ENCODE measurements around the gene ZNF689.

ZNF689 gene

GRCh38 chr16:30650369-30651123 lies 40.4 kb upstream of the ZNF689 start, which contains the start of gene PRR14:
TSS of gene PRR14 (plus strand) at chr16:30650960. CDS start at chr16:30651646, 686 bp downstream.
- H3F3A ChIP-seq (ENCODE audit: insufficient read depth, low read length): 0 out of 2 replicates have a peak, but pooled peaks cover 11% of the 10 kb centered on the region
- H3K4me3 ChIP-seq (ENCODE audit: low read length): peak within 1 kb of the TSS; percentile 68
- H3K27ac ChIP-seq (ENCODE audit: low read length): peak within 1 kb of the TSS; percentile 74
- no peaks in the 10 kb centered on the region for H3K9me2 ChIP-seq (replicated peaks; ENCODE audit: insufficient read depth, low read length)
- H3K79me2 ChIP-seq (ENCODE audit: low read length): peaks cover 20% of the 10 kb centered on the region
- H4K20me1 ChIP-seq (ENCODE audit: insufficient read depth, low read length): no peaks in the 10 kb centered on the region
- H3K9ac ChIP-seq (ENCODE audit: low read length): peak within 1 kb of the TSS; percentile 84
- peak within 1 kb of the TSS; percentile 97 for H2AFZ ChIP-seq (ENCODE audit: low read length)
- H3K4me1 ChIP-seq (ENCODE audit: low read length): peaks cover 7% of the 10 kb centered on the region
- peak; percentile 99 for DNase-seq
- no peaks in the 10 kb centered on the region for H3K27me3 ChIP-seq (replicated peaks; ENCODE audit: insufficient read depth, low read length)
- no peaks in the 10 kb centered on the region for H3K9me3 ChIP-seq (replicated peaks; ENCODE audit: insufficient read depth, low read length)
- peak within 1 kb of the TSS; percentile 75 for H3K4me2 ChIP-seq (ENCODE audit: low read depth, low read length)
- no peak for TF ChIP-seq CTCF (IDR thresholded peaks at IDR 0.05; ENCODE audit: low read length)
- no peak for TF ChIP-seq EZH2phosphoT487 (IDR thresholded peaks at IDR 0.05; ENCODE audit: low read length)
- TF ChIP-seq EZH2 (optimal IDR thresholded peaks at IDR 0.05; ENCODE audit: low read depth, low read length): no peak
- H3K36me3 ChIP-seq (replicated peaks; ENCODE audit: insufficient read depth, low read length): no peaks in the 10 kb centered on the region

GRCh38 chr16:30649725-30650368 lies 39.7 kb upstream of the ZNF689 start:
- Histone ChIP-seq H3K9me2 (replicated peaks; ENCODE audit: insufficient read depth, low read length) (no peaks in the 10 kb centered on the region), H3K9ac (ENCODE audit: low read length) (no peak overlapping the region), H3K79me2 (ENCODE audit: low read length) (peaks cover 20% of the 10 kb centered on the region), H3K9me3 (replicated peaks; ENCODE audit: insufficient read depth, low read length) (no peaks in the 10 kb centered on the region), H3K4me1 (ENCODE audit: low read length) (peaks cover 7% of the 10 kb centered on the region; the same call in 1 of the 2 replicates), H3K27me3 (replicated peaks; ENCODE audit: insufficient read depth, low read length) (no peaks in the 10 kb centered on the region), H3K4me2 (ENCODE audit: low read depth, low read length) (peak overlapping the region; percentile 75), H4K20me1 (ENCODE audit: insufficient read depth, low read length) (no peaks in the 10 kb centered on the region), H3K27ac (ENCODE audit: low read length) (peak overlapping the region; percentile 74; the same call in 1 of the 2 replicates), H3K36me3 (replicated peaks; ENCODE audit: insufficient read depth, low read length) (no peaks in the 10 kb centered on the region), H3F3A (ENCODE audit: insufficient read depth, low read length) (0 out of 2 replicates have a peak, but pooled peaks cover 9% of the 10 kb centered on the region), H3K4me3 (ENCODE audit: low read length) (peak overlapping the region; percentile 68), H2AFZ (ENCODE audit: low read length) (peak overlapping the region; percentile 97)
- no peak for TF ChIP-seq CTCF (IDR thresholded peaks at IDR 0.05; ENCODE audit: low read length)
- TF ChIP-seq EZH2 (optimal IDR thresholded peaks at IDR 0.05; ENCODE audit: low read depth, low read length): no peak
- no peak for TF ChIP-seq EZH2phosphoT487 (IDR thresholded peaks at IDR 0.05; ENCODE audit: low read length)
- no peak for DNase-seq

GRCh38 chr16:30647274-30647571 lies 37.0 kb upstream of the ZNF689 start:
- no peaks in the 10 kb centered on the region for H3K27me3 ChIP-seq (replicated peaks; ENCODE audit: insufficient read depth, low read length)

More at GRCh38 chr16:30647274-30647571, 37.0 kb upstream of the ZNF689 start:
- TF ChIP-seq EZH2 (optimal IDR thresholded peaks at IDR 0.05; ENCODE audit: low read depth, low read length) (no peak), CTCF (IDR thresholded peaks at IDR 0.05; ENCODE audit: low read length) (no peak), EZH2phosphoT487 (IDR thresholded peaks at IDR 0.05; ENCODE audit: low read length) (no peak)
- Histone ChIP-seq H3K4me1 (ENCODE audit: low read length) (peaks cover 4% of the 10 kb centered on the region; the same call in 1 of the 2 replicates), H3K4me3 (ENCODE audit: low read length) (no peak overlapping the region), H3K9me2 (replicated peaks; ENCODE audit: insufficient read depth, low read length) (no peaks in the 10 kb centered on the region), H3K79me2 (ENCODE audit: low read length) (peaks cover 8% of the 10 kb centered on the region), H2AFZ (ENCODE audit: low read length) (no peak overlapping the region), H4K20me1 (ENCODE audit: insufficient read depth, low read length) (no peaks in the 10 kb centered on the region), H3F3A (ENCODE audit: insufficient read depth, low read length) (0 out of 2 replicates have a peak, but pooled peaks cover 9% of the 10 kb centered on the region), H3K9ac (ENCODE audit: low read length) (no peak overlapping the region), H3K9me3 (replicated peaks; ENCODE audit: insufficient read depth, low read length) (no peaks in the 10 kb centered on the region), H3K27ac (ENCODE audit: low read length) (no peak overlapping the region), H3K36me3 (replicated peaks; ENCODE audit: insufficient read depth, low read length) (no peaks in the 10 kb centered on the region), H3K4me2 (ENCODE audit: low read depth, low read length) (no peak overlapping the region)
- no peak for DNase-seq
